GM23338 (cell line): ENCODE data around the gene VPS52. TPM values are rescaled to one million over a fixed set of nuclear protein-coding genes. Genes with fewer than 3 reads are reported as not detected.

Source experiments
- ATAC-seq: fragments of 200-7000 bp; cut with Tn5 transposase; 3 replicates; pipeline ENCODE4 v1.9.1; 2020
- DNase-seq: peaks from one replicate; pipeline ENCODE4 v3.0.0-alpha.2; 2015; ENCODE audit warnings: low spot score
- H2AFZ ChIP-seq: fragments of 200-600 bp; sonication (generic); 2 replicates; pipeline ENCODE4 v1.8.0; 2016; ENCODE audit warnings: antibody characterized with exemption, mild to moderate bottlenecking, moderate library complexity
- H3F3A ChIP-seq: fragments of 200-600 bp; sonication (generic); replicated peaks from 2 replicates; pipeline ENCODE4 v1.8.0; 2017; ENCODE audit warnings: antibody characterized with exemption, mixed run types, low read depth
- H3K27ac ChIP-seq: fragments of 200-600 bp; sonication (generic); 2 replicates; pipeline ENCODE4 v1.6.1; 2016; ENCODE audit warnings: low read depth
- H3K27me3 ChIP-seq: fragments of 200-600 bp; sonication (generic); 2 replicates; pipeline ENCODE4 v1.8.0; 2016; ENCODE audit warnings: mild to moderate bottlenecking, mixed run types, moderate library complexity; ENCODE audit not compliant: insufficient read depth
- H3K36me3 ChIP-seq: fragments of 200-600 bp; sonication (generic); 2 replicates; pipeline ENCODE4 v1.8.0; 2016; ENCODE audit warnings: mild to moderate bottlenecking; ENCODE audit not compliant: insufficient read depth
- H3K4me1 ChIP-seq: fragments of 200-600 bp; sonication (generic); 2 replicates; pipeline ENCODE4 v1.8.0; 2016; ENCODE audit warnings: mild to moderate bottlenecking, moderate library complexity; ENCODE audit not compliant: insufficient read depth
- H3K4me2 ChIP-seq: fragments of 200-600 bp; sonication (generic); 2 replicates; pipeline ENCODE4 v1.7.1; 2017; ENCODE audit warnings: mixed run types
- H3K4me3 ChIP-seq: fragments of 200-600 bp; sonication (generic); 2 replicates; pipeline ENCODE4 v1.6.1; 2016; ENCODE audit warnings: mixed run types
- H3K79me2 ChIP-seq: fragments of 200-600 bp; sonication (generic); replicated peaks from 2 replicates; pipeline ENCODE4 v1.8.0; 2017; ENCODE audit warnings: mild to moderate bottlenecking; ENCODE audit not compliant: insufficient read depth
- H3K9me2 ChIP-seq: fragments of 200-600 bp; sonication (generic); 2 replicates; pipeline ENCODE4 v1.8.0; 2017; ENCODE audit not compliant: insufficient read depth
- H4K20me1 ChIP-seq: fragments of 200-600 bp; sonication (generic); replicated peaks from 2 replicates; pipeline ENCODE4 v1.8.0; 2017; ENCODE audit warnings: mild to moderate bottlenecking; ENCODE audit not compliant: insufficient read depth
- H3K27ac Mint-ChIP-seq: 2 replicates; pipeline ENCODE4 v1.8.0; 2020; ENCODE audit warnings: inconsistent platforms, mild to moderate bottlenecking, moderate library complexity, mixed read lengths
- H3K27me3 Mint-ChIP-seq: 3 replicates; pipeline ENCODE4 v1.8.0; 2022; ENCODE audit warnings: low read depth, mild to moderate bottlenecking, moderate library complexity, mixed read lengths, inconsistent platforms; ENCODE audit not compliant: insufficient read depth, poor library complexity
- H3K36me3 Mint-ChIP-seq: 3 replicates; pipeline ENCODE4 v1.8.0; 2021; ENCODE audit warnings: low read depth, mild to moderate bottlenecking, inconsistent platforms, moderate library complexity, mixed read lengths
- H3K4me1 Mint-ChIP-seq: 3 replicates; pipeline ENCODE4 v1.8.0; 2020; ENCODE audit warnings: mild to moderate bottlenecking, inconsistent platforms, mixed read lengths
- H3K4me3 Mint-ChIP-seq: 3 replicates; pipeline ENCODE4 v1.8.0; 2021; ENCODE audit warnings: moderate library complexity, mild to moderate bottlenecking, inconsistent platforms, mixed read lengths
- H3K9me3 Mint-ChIP-seq: 3 replicates; pipeline ENCODE4 v1.8.0; 2020; ENCODE audit warnings: moderate library complexity, mild to moderate bottlenecking, inconsistent platforms, mixed read lengths
- CREB1 ChIP-seq: fragments of 250-450 bp; sonication (Bioruptor Pico); IDR thresholded peaks from 2 replicates; pipeline ENCODE4 v1.5.0; 2020; ENCODE audit warnings: low read depth, mild to moderate bottlenecking, moderate library complexity
- EZH2 ChIP-seq: fragments of 200-600 bp; sonication (generic); IDR thresholded peaks from one replicate; pipeline ENCODE4 v1.8.0; 2017; ENCODE audit warnings: antibody characterized with exemption, mild to moderate bottlenecking, low read depth; ENCODE audit not compliant: unreplicated experiment
- EZH2phosphoT487 ChIP-seq: fragments of 200-600 bp; sonication (generic); IDR thresholded peaks from one replicate; pipeline ENCODE4 v1.8.1; 2018; ENCODE audit warnings: antibody characterized with exemption; ENCODE audit not compliant: unreplicated experiment
- JUNB ChIP-seq: IDR thresholded peaks from one replicate; pipeline ENCODE4 v1.6.1; 2016; ENCODE audit warnings: antibody characterized with exemption; ENCODE audit not compliant: unreplicated experiment
- NANOG ChIP-seq: IDR thresholded peaks from 2 replicates; pipeline ENCODE4 v1.6.1; 2016; ENCODE audit warnings: antibody characterized with exemption, borderline replicate concordance
- POLR2AphosphoS5 ChIP-seq: IDR thresholded peaks from 2 replicates; pipeline ENCODE4 v1.6.1; 2016; ENCODE audit warnings: antibody characterized with exemption, low read depth
- STAT1 ChIP-seq: IDR thresholded peaks from one replicate; pipeline ENCODE4 v1.6.1; 2016; ENCODE audit warnings: antibody characterized with exemption; ENCODE audit not compliant: unreplicated experiment
- ZNF114 ChIP-seq: fragments of 250-450 bp; sonication (Bioruptor Pico); IDR thresholded peaks from 2 replicates; pipeline ENCODE4 v1.5.0; 2020; ENCODE audit warnings: mild to moderate bottlenecking, moderate library complexity
- ZNF331 ChIP-seq: fragments of 250-450 bp; sonication (Bioruptor Pico); IDR thresholded peaks from 2 replicates; pipeline ENCODE4 v1.5.0; 2020; ENCODE audit warnings: low read depth, mild to moderate bottlenecking, moderate library complexity
- polyA plus RNA-seq: library from polyadenylated mRNA; unstranded; fragments of >200 nt; fragmentation: Nextera tagmentation; extraction: Ambion mirVana; gene quantifications from 2 replicates; pipeline ENCODE4 v1.2.1, GENCODE V29; 2016
- total RNA-seq: library from RNA; depleted of rRNA; stranded (reverse); fragments of >200 nt; shearing (Covaris generic); gene quantifications from 2 replicates; pipeline ENCODE4 v1.2.3, GENCODE V29; 2014
- TF ChIP-seq, protein P1 (sequence below): fragments of 250-450 bp; sonication (Bioruptor Pico); IDR thresholded peaks from 2 replicates; pipeline ENCODE4 v1.5.0; 2020; ENCODE audit warnings: mild to moderate bottlenecking, moderate library complexity
- TF ChIP-seq, protein P2 (sequence below): IDR thresholded peaks from one replicate; pipeline ENCODE4 v1.6.1; 2018; ENCODE audit warnings: antibody characterized with exemption; ENCODE audit not compliant: unreplicated experiment
- TF ChIP-seq, protein P3 (sequence below): IDR thresholded peaks from 2 replicates; pipeline ENCODE4 v1.6.1; 2016; ENCODE audit warnings: antibody characterized with exemption
- TF ChIP-seq, protein P4 (sequence below), 2 experiments: fragments of 200-600 bp in 1 of 2; sonication (generic) in 1 of 2; conservative IDR thresholded peaks; 2 replicates each; pipeline versions ENCODE4 v1.5.1 to v1.6.1; 2016 to 2017; ENCODE audit warnings: antibody characterized with exemption in 2 of 2, low read depth in 2 of 2, mild to moderate bottlenecking in 2 of 2, moderate library complexity in 1 of 2

Gene VPS52
- total and polyA plus RNA-seq, 2 experiments from 2014 or later: 27.9 to 31.1 TPM

DNA sequence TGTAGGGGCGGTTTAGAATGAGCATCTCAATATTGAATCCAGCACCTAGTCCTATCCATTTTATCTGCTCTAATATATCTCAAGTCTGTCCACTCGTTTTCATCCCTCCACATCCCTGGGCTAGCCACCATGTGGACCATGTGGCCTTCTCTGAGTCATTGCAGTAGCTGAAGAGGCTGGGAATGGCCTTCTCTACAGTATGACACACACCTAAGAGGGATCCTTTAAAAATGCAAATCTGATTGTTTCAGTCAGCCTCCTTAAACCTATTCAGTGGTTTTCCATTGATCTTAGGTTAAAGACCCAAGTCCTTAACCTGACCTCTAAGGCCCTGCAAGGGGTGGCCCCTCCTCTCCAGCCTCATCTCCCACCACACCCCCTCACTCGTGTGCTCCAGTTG, 54.0 kb downstream of the VPS52 start:
- no peaks in the 10 kb centered on the region for H3K79me2 ChIP-seq
- ATAC-seq (peak; percentile 12), DNase-seq (peak; percentile 44)
- peaks cover 3% of the 10 kb centered on the region for H4K20me1 ChIP-seq
- Mint-ChIP-seq H3K4me1 (peaks cover 18% of the 10 kb centered on the region), H3K4me3 (no peak overlapping the region; the same call in 2 of the 3 replicates), H3K27me3 (peaks cover 66% of the 10 kb centered on the region), H3K36me3 (no peaks in the 10 kb centered on the region; the same call in 2 of the 3 replicates), H3K9me3 (peaks cover 3% of the 10 kb centered on the region; the same call in 1 of the 3 replicates), H3K27ac (no peak overlapping the region)
- no peaks in the 10 kb centered on the region; the same call in 1 of the 2 replicates for H3F3A ChIP-seq
- H3K27me3 ChIP-seq: peaks cover 89% of the 10 kb centered on the region
- H2AFZ ChIP-seq: no peak overlapping the region
- no peaks in the 10 kb centered on the region for H3K36me3 ChIP-seq
- no peak overlapping the region for H3K4me3 ChIP-seq
- H3K4me1 ChIP-seq: peaks cover 17% of the 10 kb centered on the region
- no peak overlapping the region for H3K27ac ChIP-seq
- H3K9me2 ChIP-seq: no peaks in the 10 kb centered on the region
- no peak overlapping the region for H3K4me2 ChIP-seq
- TF ChIP-seq, protein P1, sequence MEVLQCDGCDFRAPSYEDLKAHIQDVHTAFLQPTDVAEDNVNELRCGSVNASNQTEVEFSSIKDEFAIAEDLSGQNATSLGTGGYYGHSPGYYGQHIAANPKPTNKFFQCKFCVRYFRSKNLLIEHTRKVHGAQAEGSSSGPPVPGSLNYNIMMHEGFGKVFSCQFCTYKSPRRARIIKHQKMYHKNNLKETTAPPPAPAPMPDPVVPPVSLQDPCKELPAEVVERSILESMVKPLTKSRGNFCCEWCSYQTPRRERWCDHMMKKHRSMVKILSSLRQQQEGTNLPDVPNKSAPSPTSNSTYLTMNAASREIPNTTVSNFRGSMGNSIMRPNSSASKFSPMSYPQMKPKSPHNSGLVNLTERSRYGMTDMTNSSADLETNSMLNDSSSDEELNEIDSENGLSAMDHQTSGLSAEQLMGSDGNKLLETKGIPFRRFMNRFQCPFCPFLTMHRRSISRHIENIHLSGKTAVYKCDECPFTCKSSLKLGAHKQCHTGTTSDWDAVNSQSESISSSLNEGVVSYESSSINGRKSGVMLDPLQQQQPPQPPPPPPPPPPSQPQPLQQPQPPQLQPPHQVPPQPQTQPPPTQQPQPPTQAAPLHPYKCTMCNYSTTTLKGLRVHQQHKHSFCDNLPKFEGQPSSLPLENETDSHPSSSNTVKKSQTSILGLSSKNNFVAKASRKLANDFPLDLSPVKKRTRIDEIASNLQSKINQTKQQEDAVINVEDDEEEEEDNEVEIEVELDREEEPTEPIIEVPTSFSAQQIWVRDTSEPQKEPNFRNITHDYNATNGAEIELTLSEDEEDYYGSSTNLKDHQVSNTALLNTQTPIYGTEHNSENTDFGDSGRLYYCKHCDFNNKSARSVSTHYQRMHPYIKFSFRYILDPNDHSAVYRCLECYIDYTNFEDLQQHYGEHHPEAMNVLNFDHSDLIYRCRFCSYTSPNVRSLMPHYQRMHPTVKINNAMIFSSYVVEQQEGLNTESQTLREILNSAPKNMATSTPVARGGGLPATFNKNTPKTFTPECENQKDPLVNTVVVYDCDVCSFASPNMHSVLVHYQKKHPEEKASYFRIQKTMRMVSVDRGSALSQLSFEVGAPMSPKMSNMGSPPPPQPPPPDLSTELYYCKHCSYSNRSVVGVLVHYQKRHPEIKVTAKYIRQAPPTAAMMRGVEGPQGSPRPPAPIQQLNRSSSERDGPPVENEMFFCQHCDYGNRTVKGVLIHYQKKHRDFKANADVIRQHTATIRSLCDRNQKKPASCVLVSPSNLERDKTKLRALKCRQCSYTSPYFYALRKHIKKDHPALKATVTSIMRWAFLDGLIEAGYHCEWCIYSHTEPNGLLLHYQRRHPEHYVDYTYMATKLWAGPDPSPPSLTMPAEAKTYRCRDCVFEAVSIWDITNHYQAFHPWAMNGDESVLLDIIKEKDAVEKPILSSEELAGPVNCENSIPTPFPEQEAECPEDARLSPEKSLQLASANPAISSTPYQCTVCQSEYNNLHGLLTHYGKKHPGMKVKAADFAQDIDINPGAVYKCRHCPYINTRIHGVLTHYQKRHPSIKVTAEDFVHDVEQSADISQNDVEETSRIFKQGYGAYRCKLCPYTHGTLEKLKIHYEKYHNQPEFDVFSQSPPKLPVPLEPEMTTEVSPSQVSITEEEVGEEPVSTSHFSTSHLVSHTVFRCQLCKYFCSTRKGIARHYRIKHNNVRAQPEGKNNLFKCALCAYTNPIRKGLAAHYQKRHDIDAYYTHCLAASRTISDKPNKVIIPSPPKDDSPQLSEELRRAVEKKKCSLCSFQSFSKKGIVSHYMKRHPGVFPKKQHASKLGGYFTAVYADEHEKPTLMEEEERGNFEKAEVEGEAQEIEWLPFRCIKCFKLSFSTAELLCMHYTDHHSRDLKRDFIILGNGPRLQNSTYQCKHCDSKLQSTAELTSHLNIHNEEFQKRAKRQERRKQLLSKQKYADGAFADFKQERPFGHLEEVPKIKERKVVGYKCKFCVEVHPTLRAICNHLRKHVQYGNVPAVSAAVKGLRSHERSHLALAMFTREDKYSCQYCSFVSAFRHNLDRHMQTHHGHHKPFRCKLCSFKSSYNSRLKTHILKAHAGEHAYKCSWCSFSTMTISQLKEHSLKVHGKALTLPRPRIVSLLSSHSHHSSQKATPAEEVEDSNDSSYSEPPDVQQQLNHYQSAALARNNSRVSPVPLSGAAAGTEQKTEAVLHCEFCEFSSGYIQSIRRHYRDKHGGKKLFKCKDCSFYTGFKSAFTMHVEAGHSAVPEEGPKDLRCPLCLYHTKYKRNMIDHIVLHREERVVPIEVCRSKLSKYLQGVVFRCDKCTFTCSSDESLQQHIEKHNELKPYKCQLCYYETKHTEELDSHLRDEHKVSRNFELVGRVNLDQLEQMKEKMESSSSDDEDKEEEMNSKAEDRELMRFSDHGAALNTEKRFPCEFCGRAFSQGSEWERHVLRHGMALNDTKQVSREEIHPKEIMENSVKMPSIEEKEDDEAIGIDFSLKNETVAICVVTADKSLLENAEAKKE (CRISPR knock-in tag): no peak
- no peak for TF ChIP-seq ZNF331
- no peak for TF ChIP-seq POLR2AphosphoS5
- no peak for TF ChIP-seq EZH2phosphoT487
- no peak for TF ChIP-seq NANOG
- TF ChIP-seq, protein P2, sequence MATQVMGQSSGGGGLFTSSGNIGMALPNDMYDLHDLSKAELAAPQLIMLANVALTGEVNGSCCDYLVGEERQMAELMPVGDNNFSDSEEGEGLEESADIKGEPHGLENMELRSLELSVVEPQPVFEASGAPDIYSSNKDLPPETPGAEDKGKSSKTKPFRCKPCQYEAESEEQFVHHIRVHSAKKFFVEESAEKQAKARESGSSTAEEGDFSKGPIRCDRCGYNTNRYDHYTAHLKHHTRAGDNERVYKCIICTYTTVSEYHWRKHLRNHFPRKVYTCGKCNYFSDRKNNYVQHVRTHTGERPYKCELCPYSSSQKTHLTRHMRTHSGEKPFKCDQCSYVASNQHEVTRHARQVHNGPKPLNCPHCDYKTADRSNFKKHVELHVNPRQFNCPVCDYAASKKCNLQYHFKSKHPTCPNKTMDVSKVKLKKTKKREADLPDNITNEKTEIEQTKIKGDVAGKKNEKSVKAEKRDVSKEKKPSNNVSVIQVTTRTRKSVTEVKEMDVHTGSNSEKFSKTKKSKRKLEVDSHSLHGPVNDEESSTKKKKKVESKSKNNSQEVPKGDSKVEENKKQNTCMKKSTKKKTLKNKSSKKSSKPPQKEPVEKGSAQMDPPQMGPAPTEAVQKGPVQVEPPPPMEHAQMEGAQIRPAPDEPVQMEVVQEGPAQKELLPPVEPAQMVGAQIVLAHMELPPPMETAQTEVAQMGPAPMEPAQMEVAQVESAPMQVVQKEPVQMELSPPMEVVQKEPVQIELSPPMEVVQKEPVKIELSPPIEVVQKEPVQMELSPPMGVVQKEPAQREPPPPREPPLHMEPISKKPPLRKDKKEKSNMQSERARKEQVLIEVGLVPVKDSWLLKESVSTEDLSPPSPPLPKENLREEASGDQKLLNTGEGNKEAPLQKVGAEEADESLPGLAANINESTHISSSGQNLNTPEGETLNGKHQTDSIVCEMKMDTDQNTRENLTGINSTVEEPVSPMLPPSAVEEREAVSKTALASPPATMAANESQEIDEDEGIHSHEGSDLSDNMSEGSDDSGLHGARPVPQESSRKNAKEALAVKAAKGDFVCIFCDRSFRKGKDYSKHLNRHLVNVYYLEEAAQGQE: no peak
- no peak for TF ChIP-seq EZH2
- TF ChIP-seq ZNF114 (CRISPR knock-in tag): no peak
- no peak for TF ChIP-seq JUNB
- TF ChIP-seq CREB1: no peak
- TF ChIP-seq, protein P3, sequence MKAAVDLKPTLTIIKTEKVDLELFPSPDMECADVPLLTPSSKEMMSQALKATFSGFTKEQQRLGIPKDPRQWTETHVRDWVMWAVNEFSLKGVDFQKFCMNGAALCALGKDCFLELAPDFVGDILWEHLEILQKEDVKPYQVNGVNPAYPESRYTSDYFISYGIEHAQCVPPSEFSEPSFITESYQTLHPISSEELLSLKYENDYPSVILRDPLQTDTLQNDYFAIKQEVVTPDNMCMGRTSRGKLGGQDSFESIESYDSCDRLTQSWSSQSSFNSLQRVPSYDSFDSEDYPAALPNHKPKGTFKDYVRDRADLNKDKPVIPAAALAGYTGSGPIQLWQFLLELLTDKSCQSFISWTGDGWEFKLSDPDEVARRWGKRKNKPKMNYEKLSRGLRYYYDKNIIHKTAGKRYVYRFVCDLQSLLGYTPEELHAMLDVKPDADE: no peak
- TF ChIP-seq, protein P4, sequence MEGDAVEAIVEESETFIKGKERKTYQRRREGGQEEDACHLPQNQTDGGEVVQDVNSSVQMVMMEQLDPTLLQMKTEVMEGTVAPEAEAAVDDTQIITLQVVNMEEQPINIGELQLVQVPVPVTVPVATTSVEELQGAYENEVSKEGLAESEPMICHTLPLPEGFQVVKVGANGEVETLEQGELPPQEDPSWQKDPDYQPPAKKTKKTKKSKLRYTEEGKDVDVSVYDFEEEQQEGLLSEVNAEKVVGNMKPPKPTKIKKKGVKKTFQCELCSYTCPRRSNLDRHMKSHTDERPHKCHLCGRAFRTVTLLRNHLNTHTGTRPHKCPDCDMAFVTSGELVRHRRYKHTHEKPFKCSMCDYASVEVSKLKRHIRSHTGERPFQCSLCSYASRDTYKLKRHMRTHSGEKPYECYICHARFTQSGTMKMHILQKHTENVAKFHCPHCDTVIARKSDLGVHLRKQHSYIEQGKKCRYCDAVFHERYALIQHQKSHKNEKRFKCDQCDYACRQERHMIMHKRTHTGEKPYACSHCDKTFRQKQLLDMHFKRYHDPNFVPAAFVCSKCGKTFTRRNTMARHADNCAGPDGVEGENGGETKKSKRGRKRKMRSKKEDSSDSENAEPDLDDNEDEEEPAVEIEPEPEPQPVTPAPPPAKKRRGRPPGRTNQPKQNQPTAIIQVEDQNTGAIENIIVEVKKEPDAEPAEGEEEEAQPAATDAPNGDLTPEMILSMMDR (conservative IDR thresholded peaks at IDR 0.05; ENCODE audit: low read depth in 2 of 2): no peak
- no peak for TF ChIP-seq STAT1
